GM19395 (cell line): ENCODE measurements around the gene ZNF667.

Experiments used
- ATAC-seq: cut with Tn5 transposase; IDR thresholded peaks from one replicate; pipeline ENCODE4 v1.9.1; 2021; ENCODE audit warnings: mild to moderate bottlenecking, moderate library complexity; ENCODE audit not compliant: unreplicated experiment

ZNF667 gene

DNA sequence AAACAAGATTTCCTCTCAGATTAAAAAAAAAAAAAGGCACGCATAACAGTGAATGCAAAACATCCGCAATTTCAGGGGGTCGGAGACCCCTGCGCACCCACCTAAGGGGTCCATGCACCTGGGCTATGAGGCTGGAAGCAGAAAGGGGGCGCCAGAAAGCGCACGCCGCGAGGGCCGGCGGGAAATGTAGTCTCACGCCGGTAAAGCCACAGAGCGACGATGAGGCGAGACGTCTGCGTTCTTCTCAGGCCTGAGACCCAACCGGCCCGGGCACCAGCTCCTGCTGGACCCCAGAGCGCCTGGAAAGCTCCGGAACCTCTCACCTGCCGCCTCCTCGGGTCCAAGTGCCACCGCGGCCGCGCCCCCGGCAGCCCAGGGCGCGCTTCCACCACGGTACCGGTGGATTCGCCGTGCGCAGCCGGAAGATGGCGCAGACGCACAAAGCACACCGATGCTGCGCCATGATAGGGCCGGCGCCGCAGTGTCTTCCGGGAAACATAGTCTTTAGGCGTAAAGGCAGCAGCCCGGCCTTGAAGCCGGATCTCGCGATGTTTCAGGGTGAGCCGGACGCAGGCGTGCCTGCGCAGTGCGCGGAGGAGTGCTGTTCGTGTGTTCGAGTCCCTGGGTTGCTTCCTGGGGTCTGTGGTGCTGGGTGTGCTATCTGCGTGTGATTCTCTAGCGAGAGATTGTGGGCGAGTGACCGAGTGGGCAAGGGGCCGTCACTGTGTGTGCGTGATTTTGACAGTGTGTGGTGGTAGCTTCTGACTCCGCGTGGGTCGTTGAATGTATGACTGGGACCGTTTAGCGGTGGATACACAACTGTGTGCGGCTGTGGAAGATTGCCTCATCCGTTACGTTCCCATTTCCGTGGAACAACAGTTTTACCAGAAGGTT, 83.8 kb downstream of the ZNF667 start, which contains the start of gene ZNF582:
Gene ZNF582 (minus strand): TSS at position 416 of the 894 bp plus-strand sequence. CDS start 1,782 bp downstream, outside the sequence.
- ATAC-seq: peak; percentile 98
